Cardiac septum (tissue), 1 donor: ENCODE results near the gene DCAF10. TPM values are rescaled to one million over a fixed set of nuclear protein-coding genes. Genes with fewer than 3 reads are reported as not detected.
"Not testable (repeated sequence)": the region's sequence is repeated elsewhere in the genome, so short reads cannot be mapped to it uniquely, and the experiment has no call there.

Experiments
- DNase-seq: peaks from one replicate; pipeline ENCODE4 v3.0.0-alpha.2; 2020; ENCODE audit warnings: low spot score
- intact Hi-C: fragments of 100-400 bp; cut with DNase I; formaldehyde crosslinking; loops from one replicate; pipeline ENCODE4 v1.14.0; 2022
- long read RNA-seq: library from polyadenylated mRNA; unstranded; transcript quantifications from one replicate; pipeline ENCODE4 v2.0.0, GENCODE V29; 2021
- total RNA-seq: library from RNA; stranded (reverse); fragmentation: NEBNext Ultra II Directional; extraction: Animal tissue kit (Norgen Biotek cat#: 25700); gene quantifications from one replicate; pipeline ENCODE4 v1.2.1, GENCODE V29; 2021
- donor health status: DM: no; HTN: no; CAD: no.

DCAF10 gene
- 15.7 TPM for total RNA-seq
- long read RNA-seq, transcript DCAF10-202 (7 exons, 3,862 nt), result major isoform, 15 of 68 reads
- long read RNA-seq, partial matches to known transcripts, result 8 of 68 reads
- long read RNA-seq, other reads (novel, unspliced or antisense), result 45 of 68 reads

GRCh38 chr9:37800631-37801286 is at the start of gene DCAF10:
TSS of gene DCAF10 (plus strand) at chr9:37800797. CDS start at chr9:37800867, 70 bp downstream.
- intact Hi-C loops, result loop anchor here (1.0 to 10.0 kb wide), 3 partner anchors 16 to 264 kb away; partner anchors contain the start of genes SHB and TOMM5
- DNase-seq, result peak; percentile 94

- intact Hi-C loops, result no loop called here
- DNase-seq, result no peak
Measured at GRCh38 chr9:37751186-37751585, 49.4 kb upstream of the DCAF10 start.

- intact Hi-C loops, DNase-seq: not testable (repeated sequence)
Measured at GRCh38 chr9:37751704-37752103, 48.9 kb upstream of the DCAF10 start.

GRCh38 chr9:37752112-37752511 is 48.5 kb upstream of the DCAF10 start:
- DNase-seq, intact Hi-C loops: not testable (repeated sequence)

GRCh38 chr9:37752642-37753488 is 47.7 kb upstream of the DCAF10 start:
- intact Hi-C loops, result no loop called here
- DNase-seq, result no peak

- intact Hi-C loops, result no loop called here
- peak; percentile 84 for DNase-seq
Measured at GRCh38 chr9:37753489-37754190, 47.0 kb upstream of the DCAF10 start, which contains the start of gene TRMT10B. TSS of gene TRMT10B (plus strand) at chr9:37753805. CDS start at chr9:37761932, 8,127 bp downstream.

GRCh38 chr9:37758747-37759146 is 41.9 kb upstream of the DCAF10 start:
- no peak for DNase-seq
- intact Hi-C loops, result no loop called here

- intact Hi-C loops, result no loop called here
- DNase-seq, result no peak
Measured at GRCh38 chr9:37760416-37761161, 40.0 kb upstream of the DCAF10 start.

- intact Hi-C loops, result no loop called here
- no peak for DNase-seq
Measured at GRCh38 chr9:37761511-37761910, 39.1 kb upstream of the DCAF10 start.

- intact Hi-C loops, result not testable (repeated sequence)
Measured at GRCh38 chr9:37765263-37765662, 35.3 kb upstream of the DCAF10 start.

GRCh38 chr9:37769306-37769705 is 31.3 kb upstream of the DCAF10 start:
- intact Hi-C loops, result no loop called here

More at GRCh38 chr9:37765263-37765662, 35.3 kb upstream of the DCAF10 start:
- not testable (repeated sequence) for DNase-seq

GRCh38 chr9:37769995-37770394 is 30.6 kb upstream of the DCAF10 start:
- intact Hi-C loops, result no loop called here
- no peak for DNase-seq

More at GRCh38 chr9:37769306-37769705, 31.3 kb upstream of the DCAF10 start:
- no peak for DNase-seq

- no peak for DNase-seq
- intact Hi-C loops, result no loop called here
Measured at GRCh38 chr9:37775216-37775919, 25.2 kb upstream of the DCAF10 start.

GRCh38 chr9:37776328-37776727 is 24.3 kb upstream of the DCAF10 start:
- no peak for DNase-seq
- intact Hi-C loops, result no loop called here

- DNase-seq, result no peak
- intact Hi-C loops, result no loop called here
Measured at GRCh38 chr9:37778534-37778933, 22.1 kb upstream of the DCAF10 start.

GRCh38 chr9:37784291-37784615 is 16.3 kb upstream of the DCAF10 start:
- intact Hi-C loops, result loop anchor here (1.0 to 10.0 kb wide), 2 partner anchors 16 to 299 kb away; partner anchors contain the start of genes DCAF10 and POLR1E
- DNase-seq, result no peak

- DNase-seq, result peak; percentile 97
- intact Hi-C loops, result loop anchor here (1.0 to 10.0 kb wide), 2 partner anchors 15 to 300 kb away; partner anchors contain the start of genes DCAF10 and POLR1E
Measured at GRCh38 chr9:37784616-37785483, 15.7 kb upstream of the DCAF10 start, which contains the start of gene EXOSC3. TSS of gene EXOSC3 (minus strand) at chr9:37785064. CDS start at chr9:37785044, 20 bp downstream.
